Parathyroid adenoma (tissue), 2 donors: ENCODE results near the gene CT47C1.

Experiments
- H2AFZ ChIP-seq: fragments of 300-600 bp; sonication (generic); one replicate; pipeline ENCODE4 v1.7.0; 2017; ENCODE audit warnings: antibody characterized with exemption, mild to moderate bottlenecking
- H3K27ac ChIP-seq: fragments of 300-600 bp; sonication (generic); one replicate; pipeline ENCODE4 v1.7.0; 2017
- H3K27me3 ChIP-seq: fragments of 300-600 bp; sonication (generic); one replicate; pipeline ENCODE4 v1.7.0; 2017; ENCODE audit warnings: low read length; ENCODE audit not compliant: control insufficient read depth, insufficient read depth
- H3K36me3 ChIP-seq: fragments of 300-600 bp; sonication (generic); one replicate; pipeline ENCODE4 v1.7.0; 2017; ENCODE audit warnings: low read length; ENCODE audit not compliant: control insufficient read depth, insufficient read depth
- H3K4me1 ChIP-seq: fragments of 300-600 bp; sonication (generic); one replicate; pipeline ENCODE4 v1.7.0; 2017; ENCODE audit warnings: control low read depth
- H3K4me2 ChIP-seq: fragments of 300-600 bp; sonication (generic); one replicate; pipeline ENCODE4 v1.7.0; 2017; ENCODE audit warnings: low read length
- H3K4me3 ChIP-seq: fragments of 300-600 bp; sonication (generic); one replicate; pipeline ENCODE4 v1.7.0; 2017; ENCODE audit warnings: low read depth, low read length
- H3K79me2 ChIP-seq: fragments of 300-600 bp; sonication (generic); one replicate; pipeline ENCODE4 v1.7.0; 2017; ENCODE audit warnings: control low read depth
- H3K9ac ChIP-seq: fragments of 300-600 bp; sonication (generic); one replicate; pipeline ENCODE4 v1.7.0; 2017; ENCODE audit warnings: mild to moderate bottlenecking
- H3K9me3 ChIP-seq: fragments of 300-600 bp; sonication (generic); one replicate; pipeline ENCODE4 v1.7.0; 2017; ENCODE audit warnings: low read length; ENCODE audit not compliant: control insufficient read depth
- CTCF ChIP-seq: fragments of 300-600 bp; sonication (generic); IDR thresholded peaks from one replicate; pipeline ENCODE4 v1.7.0; 2017; ENCODE audit warnings: antibody characterized with exemption, mild to moderate bottlenecking
- donor health status: primary hyperparathyroidism.

Gene CT47C1

GRCh38 chrX:119073911-119074310, 1.1 kb downstream of the CT47C1 start:
- Histone ChIP-seq H3K9ac (no peak overlapping the region), H3K4me3 (no peak overlapping the region), H3K9me3 (no peaks in the 10 kb centered on the region), H3K4me2 (no peak overlapping the region), H3K27me3 (no peaks in the 10 kb centered on the region), H3K27ac (no peak overlapping the region), H2AFZ (no peak overlapping the region), H3K4me1 (no peaks in the 10 kb centered on the region), H3K79me2 (no peaks in the 10 kb centered on the region), H3K36me3 (no peaks in the 10 kb centered on the region)
- TF ChIP-seq CTCF, result no peak

- Histone ChIP-seq H3K4me2 (no peak overlapping the region), H3K9me3 (no peaks in the 10 kb centered on the region), H3K9ac (no peak overlapping the region), H3K27me3 (no peaks in the 10 kb centered on the region), H3K4me1 (no peaks in the 10 kb centered on the region), H3K27ac (no peak overlapping the region), H3K36me3 (no peaks in the 10 kb centered on the region), H3K79me2 (no peaks in the 10 kb centered on the region), H3K4me3 (no peak overlapping the region), H2AFZ (no peak overlapping the region)
- no peak for TF ChIP-seq CTCF
Measured at GRCh38 chrX:119075270-119076025, 2.7 kb downstream of the CT47C1 start.

- no peak overlapping the region for H3K4me3 ChIP-seq
- H2AFZ ChIP-seq, result no peak overlapping the region
- H3K4me2 ChIP-seq, result no peak overlapping the region
- H3K36me3 ChIP-seq, result no peaks in the 10 kb centered on the region
- no peak overlapping the region for H3K9ac ChIP-seq
- H3K9me3 ChIP-seq, result no peaks in the 10 kb centered on the region
- H3K27ac ChIP-seq, result no peak overlapping the region
- H3K27me3 ChIP-seq, result no peaks in the 10 kb centered on the region
- H3K4me1 ChIP-seq, result no peaks in the 10 kb centered on the region
- TF ChIP-seq CTCF, result no peak
- H3K79me2 ChIP-seq, result no peaks in the 10 kb centered on the region
Measured at GRCh38 chrX:119082278-119082677, 9.5 kb downstream of the CT47C1 start.

- Histone ChIP-seq H3K27ac (no peak overlapping the region), H3K9me3 (no peaks in the 10 kb centered on the region), H3K27me3 (no peaks in the 10 kb centered on the region), H2AFZ (no peak overlapping the region), H3K36me3 (no peaks in the 10 kb centered on the region), H3K9ac (no peak overlapping the region), H3K4me2 (no peak overlapping the region), H3K4me1 (no peaks in the 10 kb centered on the region), H3K79me2 (no peaks in the 10 kb centered on the region), H3K4me3 (no peak overlapping the region)
- TF ChIP-seq CTCF, result no peak
Measured at GRCh38 chrX:119084766-119085165, 12.0 kb downstream of the CT47C1 start.

- Histone ChIP-seq H3K9me3 (no peaks in the 10 kb centered on the region), H3K27ac (no peak overlapping the region), H3K4me3 (no peak overlapping the region), H3K9ac (no peak overlapping the region), H3K4me1 (no peaks in the 10 kb centered on the region), H3K79me2 (no peaks in the 10 kb centered on the region), H3K36me3 (no peaks in the 10 kb centered on the region), H2AFZ (no peak overlapping the region), H3K4me2 (no peak overlapping the region), H3K27me3 (no peaks in the 10 kb centered on the region)
- no peak for TF ChIP-seq CTCF
Measured at GRCh38 chrX:119087121-119087520, 14.3 kb downstream of the CT47C1 start.
